ENCODE results near the gene TMEM41B.

DNA sequence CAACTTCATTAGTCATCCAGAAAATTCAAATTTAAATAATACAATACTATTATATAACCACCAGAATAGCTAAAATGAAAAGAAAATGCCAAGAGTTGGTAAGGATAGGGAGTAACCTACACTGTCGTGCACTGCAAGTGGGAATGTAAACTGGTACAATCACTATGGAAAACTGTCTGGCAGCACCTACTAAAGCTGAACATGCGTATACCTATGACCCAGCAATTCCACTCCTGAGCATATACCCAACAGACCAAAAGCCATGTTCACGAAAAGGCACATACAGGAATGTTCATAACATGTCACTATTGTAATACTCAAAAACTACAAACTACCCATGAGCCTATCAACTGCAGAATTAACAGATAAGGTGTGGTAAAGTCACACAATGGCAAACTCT, 81.9 kb downstream of the TMEM41B start:
- TF ChIP-seq, protein P1, sequence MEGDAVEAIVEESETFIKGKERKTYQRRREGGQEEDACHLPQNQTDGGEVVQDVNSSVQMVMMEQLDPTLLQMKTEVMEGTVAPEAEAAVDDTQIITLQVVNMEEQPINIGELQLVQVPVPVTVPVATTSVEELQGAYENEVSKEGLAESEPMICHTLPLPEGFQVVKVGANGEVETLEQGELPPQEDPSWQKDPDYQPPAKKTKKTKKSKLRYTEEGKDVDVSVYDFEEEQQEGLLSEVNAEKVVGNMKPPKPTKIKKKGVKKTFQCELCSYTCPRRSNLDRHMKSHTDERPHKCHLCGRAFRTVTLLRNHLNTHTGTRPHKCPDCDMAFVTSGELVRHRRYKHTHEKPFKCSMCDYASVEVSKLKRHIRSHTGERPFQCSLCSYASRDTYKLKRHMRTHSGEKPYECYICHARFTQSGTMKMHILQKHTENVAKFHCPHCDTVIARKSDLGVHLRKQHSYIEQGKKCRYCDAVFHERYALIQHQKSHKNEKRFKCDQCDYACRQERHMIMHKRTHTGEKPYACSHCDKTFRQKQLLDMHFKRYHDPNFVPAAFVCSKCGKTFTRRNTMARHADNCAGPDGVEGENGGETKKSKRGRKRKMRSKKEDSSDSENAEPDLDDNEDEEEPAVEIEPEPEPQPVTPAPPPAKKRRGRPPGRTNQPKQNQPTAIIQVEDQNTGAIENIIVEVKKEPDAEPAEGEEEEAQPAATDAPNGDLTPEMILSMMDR (conservative IDR thresholded peaks at IDR 0.05) = no peak
- no peak for TF ChIP-seq EZH2 (IDR thresholded peaks at IDR 0.05; ENCODE audit: low read depth)
